ENCODE results near the gene CNTRL. TPM values are rescaled to one million over a fixed set of nuclear protein-coding genes. Genes with fewer than 3 reads are reported as not detected.

Gene CNTRL
- total RNA-seq, 1 experiment from 2014 or later: 13.4 TPM

DNA sequence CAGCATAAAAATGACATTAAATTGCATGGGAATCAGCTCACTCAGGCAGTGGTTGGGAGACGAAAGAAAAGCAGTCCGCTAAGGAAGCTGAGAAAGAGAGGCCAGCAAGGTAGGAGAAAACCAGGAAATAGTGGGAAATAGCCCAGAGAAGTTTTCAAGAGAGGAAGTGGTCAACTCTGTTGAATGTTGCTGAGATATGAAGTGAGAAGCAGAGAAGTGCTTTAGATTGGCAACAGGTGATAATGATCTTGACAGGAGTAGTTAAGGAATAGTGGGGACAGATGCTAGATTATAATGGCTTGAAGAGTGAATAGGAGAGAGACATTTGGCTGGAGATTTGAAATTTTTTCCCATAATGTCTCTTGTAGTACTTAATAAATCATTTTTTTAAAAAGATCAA, 30.8 kb downstream of the CNTRL start:
- intact Hi-C loops (cut with micrococcal nuclease): no loop called here
- H3K79me2 ChIP-seq (ENCODE audit: insufficient read depth, low read length): no peaks in the 10 kb centered on the region
- H3K4me3 ChIP-seq (replicated peaks in 1 of 2; ENCODE audit: low read depth in 1 of 2, low read length in 2 of 2): no peak overlapping the region
- no peaks in the 10 kb centered on the region for H3K4me1 ChIP-seq (ENCODE audit: control insufficient read depth in 1 of 2, insufficient read depth in 2 of 2, low read length in 2 of 2)
- H2AFZ ChIP-seq (ENCODE audit: low read depth, low read length, poor library complexity, severe bottlenecking): no peak overlapping the region
- TF ChIP-seq YY1 (IDR thresholded peaks at IDR 0.05; ENCODE audit: extremely low read depth, insufficient replicate concordance, low read depth, low read length) (no peak), RAD21 (IDR thresholded peaks at IDR 0.05; ENCODE audit: low read depth) (no peak), ZNF274 (IDR thresholded peaks at IDR 0.05; ENCODE audit: low read depth, low read length) (no peak)
- TF ChIP-seq, protein P1, sequence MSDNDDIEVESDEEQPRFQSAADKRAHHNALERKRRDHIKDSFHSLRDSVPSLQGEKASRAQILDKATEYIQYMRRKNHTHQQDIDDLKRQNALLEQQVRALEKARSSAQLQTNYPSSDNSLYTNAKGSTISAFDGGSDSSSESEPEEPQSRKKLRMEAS (IDR thresholded peaks at IDR 0.05): no peak
- TF ChIP-seq, protein P2, sequence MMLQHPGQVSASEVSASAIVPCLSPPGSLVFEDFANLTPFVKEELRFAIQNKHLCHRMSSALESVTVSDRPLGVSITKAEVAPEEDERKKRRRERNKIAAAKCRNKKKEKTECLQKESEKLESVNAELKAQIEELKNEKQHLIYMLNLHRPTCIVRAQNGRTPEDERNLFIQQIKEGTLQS (IDR thresholded peaks at IDR 0.05): no peak
- TF ChIP-seq, protein P3, sequence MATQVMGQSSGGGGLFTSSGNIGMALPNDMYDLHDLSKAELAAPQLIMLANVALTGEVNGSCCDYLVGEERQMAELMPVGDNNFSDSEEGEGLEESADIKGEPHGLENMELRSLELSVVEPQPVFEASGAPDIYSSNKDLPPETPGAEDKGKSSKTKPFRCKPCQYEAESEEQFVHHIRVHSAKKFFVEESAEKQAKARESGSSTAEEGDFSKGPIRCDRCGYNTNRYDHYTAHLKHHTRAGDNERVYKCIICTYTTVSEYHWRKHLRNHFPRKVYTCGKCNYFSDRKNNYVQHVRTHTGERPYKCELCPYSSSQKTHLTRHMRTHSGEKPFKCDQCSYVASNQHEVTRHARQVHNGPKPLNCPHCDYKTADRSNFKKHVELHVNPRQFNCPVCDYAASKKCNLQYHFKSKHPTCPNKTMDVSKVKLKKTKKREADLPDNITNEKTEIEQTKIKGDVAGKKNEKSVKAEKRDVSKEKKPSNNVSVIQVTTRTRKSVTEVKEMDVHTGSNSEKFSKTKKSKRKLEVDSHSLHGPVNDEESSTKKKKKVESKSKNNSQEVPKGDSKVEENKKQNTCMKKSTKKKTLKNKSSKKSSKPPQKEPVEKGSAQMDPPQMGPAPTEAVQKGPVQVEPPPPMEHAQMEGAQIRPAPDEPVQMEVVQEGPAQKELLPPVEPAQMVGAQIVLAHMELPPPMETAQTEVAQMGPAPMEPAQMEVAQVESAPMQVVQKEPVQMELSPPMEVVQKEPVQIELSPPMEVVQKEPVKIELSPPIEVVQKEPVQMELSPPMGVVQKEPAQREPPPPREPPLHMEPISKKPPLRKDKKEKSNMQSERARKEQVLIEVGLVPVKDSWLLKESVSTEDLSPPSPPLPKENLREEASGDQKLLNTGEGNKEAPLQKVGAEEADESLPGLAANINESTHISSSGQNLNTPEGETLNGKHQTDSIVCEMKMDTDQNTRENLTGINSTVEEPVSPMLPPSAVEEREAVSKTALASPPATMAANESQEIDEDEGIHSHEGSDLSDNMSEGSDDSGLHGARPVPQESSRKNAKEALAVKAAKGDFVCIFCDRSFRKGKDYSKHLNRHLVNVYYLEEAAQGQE (IDR thresholded peaks at IDR 0.05; ENCODE audit: low read depth): no peak
- CTCF ChIA-PET: no interaction called here
- POLR2A ChIA-PET: no interaction called here
- RAD21 ChIA-PET (ENCODE audit: low non-redundant PET in 1 of 2, low total read pairs in 2 of 2, uncharacterized antibody in 2 of 2, unreplicated experiment in 2 of 2): no interaction called here
- no peaks in the 10 kb centered on the region for H3K27me3 ChIP-seq (ENCODE audit: insufficient read depth, low read length)
- no peak for DNase-seq (ENCODE audit: low read depth, low spot score)
- no peak overlapping the region for H3K9ac ChIP-seq (ENCODE audit: low read length)
- no peaks in the 10 kb centered on the region for H4K20me1 ChIP-seq (ENCODE audit: insufficient read depth)
- ATAC-seq: no peak
- no peak overlapping the region for H3K27ac ChIP-seq (ENCODE audit: low read depth, low read length)
- H3K36me3 ChIP-seq (ENCODE audit: control insufficient read depth in 1 of 2, insufficient read depth in 2 of 2, low read length in 2 of 2): no peaks in the 10 kb centered on the region
- H3K9me3 ChIP-seq (ENCODE audit: control insufficient read depth in 1 of 2, insufficient read depth in 1 of 2, low read depth in 1 of 2, low read length in 2 of 2): no peaks in the 10 kb centered on the region
- no peaks in the 10 kb centered on the region for H3K9me2 ChIP-seq (ENCODE audit: insufficient read depth)
- BruUV-seq (replicated peaks): no TSS peak
- no peak overlapping the region for H3K4me2 ChIP-seq (ENCODE audit: low read length)
